GM10266 (cell line): ENCODE results near the gene SLC12A3.

ENCODE experiments used
- DNase-seq: peaks from one replicate; pipeline ENCODE4 v3.0.0; 2012; ENCODE audit errors: extremely low spot score
- CTCF ChIP-seq: IDR thresholded peaks from 2 replicates; pipeline ENCODE4 v1.5.1; 2012; ENCODE audit warnings: mild to moderate bottlenecking, low read depth; ENCODE audit not compliant: control insufficient read depth, insufficient read depth; ENCODE audit errors: missing control alignments

SLC12A3 gene

GRCh38 chr16:56939801-56940200 lies 74.8 kb downstream of the SLC12A3 start:
- no peak for DNase-seq
- TF ChIP-seq CTCF: no peak

GRCh38 chr16:56941092-56941491 lies 76.1 kb downstream of the SLC12A3 start:
- DNase-seq: no peak
- TF ChIP-seq CTCF: no peak

GRCh38 chr16:56941856-56942331 lies 76.9 kb downstream of the SLC12A3 start:
- DNase-seq: no peak
- TF ChIP-seq CTCF: no peak

GRCh38 chr16:56943761-56944375 lies 78.9 kb downstream of the SLC12A3 start:
- no peak for TF ChIP-seq CTCF
- no peak for DNase-seq

GRCh38 chr16:56944954-56945839 lies 80.2 kb downstream of the SLC12A3 start:
- DNase-seq: no peak
- no peak for TF ChIP-seq CTCF

GRCh38 chr16:56945847-56946527 lies 81.0 kb downstream of the SLC12A3 start:
- no peak for TF ChIP-seq CTCF
- no peak for DNase-seq
